ENCODE results near the gene PCLO.
"Not testable (repeated sequence)": the region's sequence is repeated elsewhere in the genome, so short reads cannot be mapped to it uniquely, and the experiment has no call there.

The PCLO gene

DNA sequence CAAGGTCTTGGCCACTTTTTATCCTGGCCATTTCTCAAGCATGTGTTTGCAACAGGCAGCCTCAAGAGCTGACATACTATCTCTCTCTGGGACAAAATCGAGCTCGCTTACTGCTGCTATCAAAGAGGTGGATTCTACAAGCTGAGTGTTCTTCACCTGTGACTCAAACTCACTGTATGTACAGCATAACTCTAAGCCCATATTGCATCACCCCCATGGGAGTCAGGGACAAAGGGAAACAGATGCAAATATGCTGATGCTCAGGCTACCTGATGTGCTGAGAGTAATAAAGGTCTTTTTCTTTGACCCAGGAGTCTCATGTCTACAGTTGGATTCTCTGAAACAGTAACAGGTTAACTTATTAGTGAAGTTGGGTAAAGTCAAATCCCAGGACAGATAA is 45.2 kb downstream of the PCLO start:
- no peak for TF ChIP-seq SPI1 (IDR thresholded peaks at IDR 0.05; ENCODE audit: low read depth, low read length)
- FAIRE-seq (no peak), DNase-seq (ENCODE audit: insufficient read length, low spot score) (no peak)

DNA sequence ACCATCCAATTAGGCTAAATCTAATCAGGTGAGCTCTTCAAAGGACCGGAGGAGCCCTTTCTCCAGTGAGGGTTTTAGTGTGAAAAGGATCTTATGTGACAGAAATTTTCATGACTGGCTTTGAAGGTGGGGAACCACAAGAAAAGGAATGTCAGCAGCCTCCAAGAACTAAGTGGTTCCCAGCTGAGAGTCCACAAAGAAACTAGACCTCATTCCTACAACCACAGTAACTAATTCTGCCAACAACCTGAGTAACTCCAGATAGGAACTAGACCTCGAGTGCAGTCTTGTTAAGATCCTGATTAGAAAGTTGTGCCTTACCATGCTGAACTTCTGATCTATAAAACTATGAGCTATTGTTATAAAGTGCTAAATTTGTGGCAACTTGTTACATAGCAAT is 51.3 kb downstream of the PCLO start:
- DNase-seq (ENCODE audit: insufficient read length, low spot score), result no peak
- TF ChIP-seq TAF1 (IDR thresholded peaks at IDR 0.05; ENCODE audit: low read depth, low read length) (no peak), POLR2AphosphoS5 (IDR thresholded peaks at IDR 0.05; ENCODE audit: low read depth, low read length) (no peak), POU2F2 (IDR thresholded peaks at IDR 0.05; ENCODE audit: low read depth, low read length) (no peak), POLR2A (IDR thresholded peaks at IDR 0.05; ENCODE audit: low read depth, low read length) (no peak), SPI1 (IDR thresholded peaks at IDR 0.05; ENCODE audit: low read depth, low read length) (no peak), PAX5 (IDR thresholded peaks at IDR 0.05; ENCODE audit: insufficient read depth, low read length, severe bottlenecking) (no peak)
- FAIRE-seq, result no peak

DNA sequence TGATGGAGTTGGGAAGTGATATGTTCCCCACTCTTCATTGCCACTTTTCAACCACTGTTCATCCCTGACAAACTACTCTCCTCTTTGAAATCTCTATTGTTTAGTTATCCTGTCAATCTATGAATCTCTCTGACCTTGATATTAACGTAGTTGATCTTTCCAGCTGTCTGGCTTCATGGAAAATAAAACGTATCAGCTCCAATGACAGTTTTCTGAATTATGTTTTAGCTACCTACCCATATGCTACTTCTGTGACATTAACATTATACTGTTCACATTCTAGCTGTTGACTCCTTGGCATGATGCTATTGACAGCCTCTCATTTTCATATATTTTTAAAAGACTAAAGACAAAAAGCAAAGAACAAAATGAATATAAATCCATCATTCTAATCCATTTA is 53.3 kb downstream of the PCLO start:
- no peak for TF ChIP-seq POLR2AphosphoS5 (IDR thresholded peaks at IDR 0.05; ENCODE audit: low read depth, low read length)
- TF ChIP-seq TAF1 (IDR thresholded peaks at IDR 0.05; ENCODE audit: low read depth, low read length), result no peak
- no peak for TF ChIP-seq POU2F2 (IDR thresholded peaks at IDR 0.05; ENCODE audit: low read depth, low read length)
- no peak for TF ChIP-seq SPI1 (IDR thresholded peaks at IDR 0.05; ENCODE audit: low read depth, low read length)
- no peak for TF ChIP-seq POLR2A (IDR thresholded peaks at IDR 0.05; ENCODE audit: low read depth, low read length)
- DNase-seq (ENCODE audit: insufficient read length, low spot score), result no peak
- FAIRE-seq, result no peak

DNA sequence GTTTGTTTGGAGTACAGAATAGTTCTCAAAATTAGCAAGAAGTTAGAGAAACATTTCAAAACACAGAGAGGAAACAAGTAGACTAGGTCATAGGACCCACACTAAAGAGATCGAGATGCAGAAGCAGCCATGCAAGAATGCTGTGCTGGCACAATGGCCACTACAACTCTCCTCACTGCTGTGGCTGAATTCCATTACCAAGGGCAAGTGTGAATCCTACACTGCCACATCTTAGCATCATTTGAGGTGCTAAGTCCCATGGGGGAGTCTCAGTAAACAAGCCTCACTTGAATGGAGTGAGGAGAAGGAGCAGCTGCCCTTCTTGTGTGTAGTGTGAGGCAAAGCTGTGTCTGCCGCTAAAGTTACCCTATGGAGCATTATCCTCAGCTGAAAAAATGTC is 56.7 kb downstream of the PCLO start:
- TF ChIP-seq POLR2A (IDR thresholded peaks at IDR 0.05; ENCODE audit: low read depth, low read length) (no peak), POLR2AphosphoS5 (IDR thresholded peaks at IDR 0.05; ENCODE audit: low read depth, low read length) (no peak), POU2F2 (IDR thresholded peaks at IDR 0.05; ENCODE audit: low read depth, low read length) (no peak), PAX5 (IDR thresholded peaks at IDR 0.05; ENCODE audit: insufficient read depth, low read length, severe bottlenecking) (no peak), TAF1 (IDR thresholded peaks at IDR 0.05; ENCODE audit: low read depth, low read length) (no peak), SPI1 (IDR thresholded peaks at IDR 0.05; ENCODE audit: low read depth, low read length) (no peak)
- no peak for DNase-seq (ENCODE audit: insufficient read length, low spot score)
- no peak for FAIRE-seq

DNA sequence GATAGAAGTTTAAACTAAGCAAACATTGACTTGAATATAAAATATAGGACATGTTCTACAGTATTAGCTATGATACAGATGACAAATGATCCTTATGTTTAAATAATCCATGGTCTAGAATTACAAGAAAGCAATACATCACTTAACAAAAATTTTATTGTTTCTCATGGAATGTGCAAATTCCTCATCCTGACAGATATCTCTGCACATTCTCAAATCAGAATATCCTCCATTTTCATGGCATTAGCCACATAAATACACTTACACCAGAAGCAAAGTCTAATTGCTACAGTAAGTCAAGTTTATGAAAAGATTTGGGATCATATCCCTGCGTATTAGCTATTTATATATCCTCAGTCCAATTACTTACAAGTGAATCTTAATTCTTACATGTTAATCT is 57.6 kb downstream of the PCLO start:
- TF ChIP-seq SPI1 (IDR thresholded peaks at IDR 0.05; ENCODE audit: low read depth, low read length), result no peak
- TF ChIP-seq PAX5 (IDR thresholded peaks at IDR 0.05; ENCODE audit: insufficient read depth, low read length, severe bottlenecking), result no peak
- no peak for TF ChIP-seq POLR2A (IDR thresholded peaks at IDR 0.05; ENCODE audit: low read depth, low read length)
- no peak for TF ChIP-seq POLR2AphosphoS5 (IDR thresholded peaks at IDR 0.05; ENCODE audit: low read depth, low read length)
- no peak for DNase-seq (ENCODE audit: insufficient read length, low spot score)
- FAIRE-seq, result no peak

DNA sequence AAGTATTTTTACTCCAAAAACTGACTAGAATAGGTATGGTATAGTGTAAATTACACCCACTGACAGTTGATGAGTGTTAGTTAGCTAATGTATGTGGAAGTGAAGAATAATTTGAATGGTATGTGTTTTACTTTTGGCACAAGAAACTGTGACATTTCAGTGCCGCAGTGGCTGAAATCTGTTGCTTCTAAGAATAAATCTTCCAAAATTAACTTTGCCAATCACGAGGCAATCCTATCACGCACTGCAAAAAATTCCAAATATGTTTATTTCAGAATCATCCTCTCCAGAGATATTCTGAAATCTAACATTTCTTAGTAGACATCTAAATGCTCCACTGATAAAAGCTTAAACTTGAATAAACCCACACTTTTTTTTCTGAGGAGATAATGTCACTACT is 61.2 kb downstream of the PCLO start:
- TF ChIP-seq SPI1 (IDR thresholded peaks at IDR 0.05; ENCODE audit: low read depth, low read length), result no peak
- TF ChIP-seq TAF1 (IDR thresholded peaks at IDR 0.05; ENCODE audit: low read depth, low read length), result no peak
- TF ChIP-seq PAX5 (IDR thresholded peaks at IDR 0.05; ENCODE audit: insufficient read depth, low read length, severe bottlenecking), result no peak
- TF ChIP-seq POLR2AphosphoS5 (IDR thresholded peaks at IDR 0.05; ENCODE audit: low read depth, low read length), result no peak
- TF ChIP-seq POU2F2 (IDR thresholded peaks at IDR 0.05; ENCODE audit: low read depth, low read length), result no peak
- no peak for TF ChIP-seq POLR2A (IDR thresholded peaks at IDR 0.05; ENCODE audit: low read depth, low read length)
- FAIRE-seq (no peak), DNase-seq (ENCODE audit: insufficient read length, low spot score) (no peak)

DNA sequence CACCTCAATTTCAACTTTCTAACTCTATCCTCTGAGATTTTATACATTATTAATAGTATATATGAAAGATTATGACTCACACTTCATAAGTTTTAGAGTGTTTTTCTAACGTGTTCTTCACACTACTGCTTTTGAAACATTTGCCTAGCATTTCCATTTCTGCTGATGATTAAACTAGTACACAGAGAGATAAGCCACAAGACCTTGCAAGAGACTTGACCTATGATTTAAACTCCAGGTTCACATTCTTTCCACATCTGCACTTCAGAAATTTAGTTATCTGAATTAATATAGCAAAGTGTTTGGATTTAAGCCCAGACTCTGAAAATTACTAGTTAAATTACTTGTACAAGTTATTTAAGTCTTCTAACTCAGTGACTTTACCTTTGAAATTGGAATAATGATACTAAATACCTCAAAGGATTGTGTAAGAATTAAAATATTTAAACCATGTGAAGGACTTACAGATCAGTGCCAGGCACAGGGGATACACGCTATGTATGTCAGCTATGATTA is 66.6 kb downstream of the PCLO start:
- no peak for TF ChIP-seq TAF1 (IDR thresholded peaks at IDR 0.05; ENCODE audit: low read depth, low read length)
- no peak for TF ChIP-seq POLR2A (IDR thresholded peaks at IDR 0.05; ENCODE audit: low read depth, low read length)
- no peak for TF ChIP-seq SPI1 (IDR thresholded peaks at IDR 0.05; ENCODE audit: low read depth, low read length)
- TF ChIP-seq POU2F2 (IDR thresholded peaks at IDR 0.05; ENCODE audit: low read depth, low read length), result no peak
- TF ChIP-seq PAX5 (IDR thresholded peaks at IDR 0.05; ENCODE audit: insufficient read depth, low read length, severe bottlenecking), result no peak
- no peak for TF ChIP-seq POLR2AphosphoS5 (IDR thresholded peaks at IDR 0.05; ENCODE audit: low read depth, low read length)
- FAIRE-seq (no peak), DNase-seq (ENCODE audit: insufficient read length, low spot score) (no peak)

DNA sequence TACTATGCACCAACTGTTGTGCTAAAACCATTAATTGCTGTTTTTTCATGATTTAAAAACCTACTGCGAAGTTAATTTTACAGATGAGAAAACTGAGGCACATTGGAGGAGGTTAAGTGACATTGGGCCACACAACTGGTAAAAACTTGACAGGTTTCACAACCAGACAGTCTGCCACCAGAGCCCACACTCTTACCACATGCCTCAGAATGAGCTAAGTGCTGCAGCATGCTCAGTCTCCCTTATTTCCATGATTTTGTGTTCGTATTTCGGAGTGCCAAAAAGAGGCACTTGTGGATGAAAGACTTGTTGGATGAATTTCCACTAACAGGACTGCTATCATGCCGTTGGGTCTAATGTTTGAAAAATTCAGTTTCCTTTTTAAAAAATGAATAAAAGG is 77.4 kb downstream of the PCLO start:
- FAIRE-seq, result no peak
- no peak for DNase-seq (ENCODE audit: insufficient read length, low spot score)
- no peak for TF ChIP-seq POLR2AphosphoS5 (IDR thresholded peaks at IDR 0.05; ENCODE audit: low read depth, low read length)
- no peak for TF ChIP-seq POU2F2 (IDR thresholded peaks at IDR 0.05; ENCODE audit: low read depth, low read length)
- no peak for TF ChIP-seq TAF1 (IDR thresholded peaks at IDR 0.05; ENCODE audit: low read depth, low read length)
- TF ChIP-seq SPI1 (IDR thresholded peaks at IDR 0.05; ENCODE audit: low read depth, low read length), result no peak
- TF ChIP-seq PAX5 (IDR thresholded peaks at IDR 0.05; ENCODE audit: insufficient read depth, low read length, severe bottlenecking), result no peak
- TF ChIP-seq POLR2A (IDR thresholded peaks at IDR 0.05; ENCODE audit: low read depth, low read length), result no peak

DNA sequence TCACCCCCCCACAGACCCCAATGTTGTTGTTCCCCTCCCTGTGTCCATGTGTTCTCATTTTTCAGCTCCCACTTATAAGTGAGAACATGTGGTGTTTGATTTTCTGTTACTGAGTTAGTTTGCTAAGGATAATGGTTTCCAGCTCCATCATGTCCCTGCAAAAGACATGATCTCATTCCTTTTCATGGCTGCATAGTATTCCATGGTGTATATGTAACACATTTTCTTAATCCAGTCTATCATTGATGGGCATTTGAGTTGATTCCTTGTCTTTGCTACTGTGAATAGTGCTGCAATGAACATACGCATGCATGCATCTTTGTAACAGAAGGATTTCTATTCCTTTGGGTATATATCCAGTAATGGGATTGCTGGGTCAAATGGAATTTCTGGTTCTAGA is 82.8 kb downstream of the PCLO start:
- DNase-seq (ENCODE audit: insufficient read length, low spot score); FAIRE-seq: not testable (repeated sequence)

DNA sequence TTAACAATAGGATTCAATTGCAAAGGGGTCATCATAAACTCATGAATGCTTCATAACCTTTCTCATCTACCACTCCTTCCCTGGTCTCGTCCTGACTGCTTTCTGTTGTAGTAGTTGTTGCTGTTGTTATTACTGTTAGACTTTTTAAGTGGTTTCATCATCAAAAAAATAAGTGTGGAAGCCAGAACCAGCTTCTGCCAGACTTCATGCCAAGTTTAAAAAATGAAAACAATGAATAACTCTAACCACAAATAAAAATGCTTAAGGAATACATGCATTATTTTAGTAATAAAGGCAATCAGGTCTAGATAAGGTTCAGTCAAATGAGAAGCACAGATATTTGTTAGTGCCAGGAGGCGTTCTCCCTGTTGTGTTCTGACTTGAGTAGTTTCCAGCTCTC is 85.4 kb downstream of the PCLO start:
- TF ChIP-seq POLR2A (IDR thresholded peaks at IDR 0.05; ENCODE audit: low read depth, low read length) (no peak), TAF1 (IDR thresholded peaks at IDR 0.05; ENCODE audit: low read depth, low read length) (no peak), POLR2AphosphoS5 (IDR thresholded peaks at IDR 0.05; ENCODE audit: low read depth, low read length) (no peak), SPI1 (IDR thresholded peaks at IDR 0.05; ENCODE audit: low read depth, low read length) (no peak), POU2F2 (IDR thresholded peaks at IDR 0.05; ENCODE audit: low read depth, low read length) (no peak)
- FAIRE-seq (no peak), DNase-seq (ENCODE audit: insufficient read length, low spot score) (no peak)

Data from GM12891 (cell line).